DMS153 treated with DMSO at 0.1 percent for 48 hours (cell line): Measurements from ENCODE around the gene CCDC38.
"Not testable (repeated sequence)": the region's sequence is repeated elsewhere in the genome, so short reads cannot be mapped to it uniquely, and the experiment has no call there.

Source experiments
- DNase-seq: peaks from one replicate; lab custom pipeline; 2025; ENCODE audit not compliant: unreplicated experiment; lab: John Stamatoyannopoulos, UW

CCDC38 gene

DNA sequence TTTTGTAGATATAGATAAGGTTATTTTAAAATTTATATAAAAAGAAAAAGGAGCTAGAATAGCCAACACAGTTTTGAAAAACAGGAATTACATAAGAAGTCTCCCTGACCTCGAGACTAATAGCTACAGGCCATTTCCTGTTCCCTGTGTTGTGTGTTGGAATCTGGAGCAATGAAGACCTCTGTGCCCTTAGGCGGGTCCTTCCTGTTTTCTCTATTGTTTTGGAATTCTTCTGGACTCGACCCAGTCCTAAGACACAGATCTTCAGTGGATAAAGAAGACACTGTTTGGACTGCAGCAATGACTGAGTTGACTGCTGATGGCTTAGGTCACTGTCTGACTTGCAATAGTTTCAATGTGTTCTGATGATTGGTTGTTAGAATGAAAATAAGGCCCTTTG is 57.4 kb downstream of the CCDC38 start:
- DNase-seq, result no peak

GRCh38 chr12:95882873-95883272 is 59.5 kb downstream of the CCDC38 start:
- no peak for DNase-seq

DNA sequence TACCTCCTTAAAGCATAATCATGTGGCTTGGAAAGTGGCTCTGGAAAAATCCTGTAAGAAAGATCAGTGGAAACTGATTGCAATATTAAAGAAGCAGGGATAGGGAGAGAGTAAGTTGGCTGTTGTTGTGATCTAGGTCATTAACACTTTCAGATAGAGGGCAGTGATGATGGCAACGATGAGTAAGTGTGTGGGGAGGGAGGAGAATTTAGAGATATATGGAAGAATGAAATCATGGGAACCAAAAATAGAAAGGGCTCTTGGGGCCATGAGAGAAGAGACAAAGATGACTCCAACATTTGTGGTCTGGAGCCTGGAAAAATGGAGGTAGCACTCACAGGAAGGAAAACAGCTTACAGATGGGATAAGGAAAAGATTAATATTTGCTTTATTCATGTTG is 60.3 kb downstream of the CCDC38 start:
- no peak for DNase-seq

DNA sequence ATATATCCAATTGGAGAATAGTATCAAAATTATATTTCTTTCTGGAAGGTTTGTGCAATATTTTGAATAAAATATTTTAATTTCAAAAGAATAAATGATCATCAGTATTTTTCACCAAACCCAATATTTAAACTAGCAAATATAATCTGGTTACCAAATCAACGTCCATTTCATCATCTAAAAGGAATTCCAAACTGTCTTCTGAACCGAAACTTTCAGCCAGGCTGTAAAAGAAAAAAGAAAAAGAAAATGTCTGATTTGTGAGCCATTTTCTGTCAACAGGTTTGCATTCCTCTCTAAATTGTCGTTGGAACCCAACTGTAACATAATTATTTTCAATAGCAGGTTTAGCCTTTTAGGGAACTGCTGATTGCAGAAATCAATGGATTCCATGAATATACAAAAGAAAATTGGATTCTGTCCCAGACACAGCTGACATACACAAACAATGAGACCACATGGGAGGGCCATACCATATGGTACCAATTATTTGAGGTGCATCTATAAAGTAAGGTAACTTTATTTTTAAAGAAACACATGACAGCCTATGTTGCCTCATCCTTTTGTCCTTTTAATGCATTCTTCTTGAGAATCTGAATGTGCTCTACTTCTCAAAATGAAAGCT is 61.0 kb downstream of the CCDC38 start:
- DNase-seq, result no peak

GRCh38 chr12:95880895-95881294 is 61.5 kb downstream of the CCDC38 start:
- no peak for DNase-seq

DNA sequence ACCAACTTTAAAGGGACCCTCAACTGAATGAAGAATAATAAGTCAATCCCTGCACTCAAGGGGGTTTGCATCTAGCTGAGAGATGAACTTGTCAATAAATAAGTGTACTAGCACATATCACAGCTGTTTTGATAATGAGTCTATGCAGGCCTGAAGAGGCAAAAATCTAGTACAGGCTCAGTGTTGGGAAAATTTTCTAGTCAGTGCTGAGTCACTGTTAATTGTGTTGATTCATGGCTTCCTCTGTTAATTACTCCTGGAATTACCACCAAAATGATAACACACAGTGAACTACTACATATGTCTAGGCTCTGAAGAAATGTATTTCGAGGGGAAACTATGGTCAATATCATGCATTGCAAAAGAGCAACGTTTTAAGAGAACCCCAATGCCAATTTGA is 64.8 kb downstream of the CCDC38 start:
- DNase-seq, result no peak

DNA sequence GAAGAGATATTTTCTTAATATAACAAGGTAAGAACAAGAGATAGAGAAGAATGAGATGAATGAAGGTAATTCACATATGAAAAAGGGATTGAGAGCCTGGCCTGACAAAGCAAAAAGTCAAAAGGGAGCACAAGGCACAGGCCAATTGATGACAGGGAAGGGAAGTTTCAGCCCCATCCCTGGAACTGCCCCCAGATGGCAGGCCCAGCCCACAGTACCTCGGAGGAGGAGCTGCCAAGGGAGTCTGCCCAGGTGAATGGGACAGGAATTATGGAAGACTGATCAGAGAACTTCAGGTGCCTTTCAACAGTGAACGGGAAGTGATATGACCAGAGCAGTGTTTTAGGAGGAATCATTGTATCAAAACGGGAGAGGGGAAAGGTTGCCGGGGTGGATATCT is 68.0 kb downstream of the CCDC38 start:
- no peak for DNase-seq

- DNase-seq, result no peak
These were observed 71.5 kb downstream of the CCDC38 start for GRCh38 chr12:95870897-95871296.

DNA sequence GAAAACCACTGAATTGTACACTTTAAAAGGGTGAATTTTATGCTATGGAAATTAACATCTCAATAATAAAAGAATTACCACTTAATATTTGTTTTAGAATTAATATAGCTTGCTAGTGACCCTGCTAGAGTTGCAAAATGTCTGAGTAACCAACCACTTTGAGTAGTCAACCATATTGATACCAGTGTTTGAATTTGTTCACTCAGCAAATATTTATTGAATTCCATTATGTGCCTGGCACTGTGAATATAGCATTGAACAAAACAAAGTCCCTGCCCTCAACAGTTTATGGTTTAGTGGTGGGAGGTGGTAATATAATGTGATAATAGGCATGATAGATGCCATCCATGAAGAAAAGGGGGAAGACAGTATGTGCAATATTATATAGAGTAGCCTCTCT is 79.1 kb downstream of the CCDC38 start:
- no peak for DNase-seq

DNA sequence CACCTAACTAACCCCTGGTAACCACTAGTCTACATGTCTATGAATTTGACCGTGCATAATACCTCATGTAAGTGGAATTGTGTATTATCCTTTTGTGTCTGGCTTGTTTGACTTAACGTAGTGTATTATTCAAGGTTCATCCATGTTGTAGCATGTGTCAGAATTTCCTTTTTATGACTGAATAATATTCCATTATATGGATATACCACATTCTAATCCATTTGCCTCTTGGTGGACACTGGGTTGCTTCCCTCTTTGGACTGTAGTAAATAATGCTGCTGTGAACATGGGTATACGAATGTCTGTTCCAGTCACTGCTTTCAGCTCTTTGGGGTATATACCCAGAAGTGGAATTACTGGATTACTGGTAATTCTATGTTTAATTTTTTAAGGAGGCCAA is 80.4 kb downstream of the CCDC38 start:
- no peak for DNase-seq

GRCh38 chr12:95859947-95860850 is 82.2 kb downstream of the CCDC38 start:
- no peak for DNase-seq

DNA sequence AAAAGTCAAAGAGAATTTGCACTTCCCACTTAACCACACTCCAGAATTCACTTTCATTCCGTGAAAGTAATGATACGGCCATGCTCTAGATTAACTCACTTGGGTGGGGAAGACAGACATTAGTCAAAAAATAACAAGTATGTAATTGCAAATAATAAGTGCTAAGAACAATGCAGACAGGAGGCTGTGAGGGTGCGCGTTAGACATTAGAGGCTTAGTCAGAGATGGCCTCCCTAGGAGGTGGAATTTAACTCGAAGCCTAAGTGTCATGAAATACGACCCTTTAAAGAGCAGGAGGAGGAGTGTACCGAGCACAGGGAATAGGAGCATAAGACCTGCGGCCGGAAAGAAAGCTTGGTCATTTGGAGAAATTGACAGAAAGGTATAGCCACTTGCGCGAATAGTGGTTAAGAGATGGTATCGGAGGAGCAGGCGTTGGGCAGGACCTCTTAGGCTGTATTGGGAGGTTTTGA is 83.0 kb downstream of the CCDC38 start:
- no peak for DNase-seq

DNA sequence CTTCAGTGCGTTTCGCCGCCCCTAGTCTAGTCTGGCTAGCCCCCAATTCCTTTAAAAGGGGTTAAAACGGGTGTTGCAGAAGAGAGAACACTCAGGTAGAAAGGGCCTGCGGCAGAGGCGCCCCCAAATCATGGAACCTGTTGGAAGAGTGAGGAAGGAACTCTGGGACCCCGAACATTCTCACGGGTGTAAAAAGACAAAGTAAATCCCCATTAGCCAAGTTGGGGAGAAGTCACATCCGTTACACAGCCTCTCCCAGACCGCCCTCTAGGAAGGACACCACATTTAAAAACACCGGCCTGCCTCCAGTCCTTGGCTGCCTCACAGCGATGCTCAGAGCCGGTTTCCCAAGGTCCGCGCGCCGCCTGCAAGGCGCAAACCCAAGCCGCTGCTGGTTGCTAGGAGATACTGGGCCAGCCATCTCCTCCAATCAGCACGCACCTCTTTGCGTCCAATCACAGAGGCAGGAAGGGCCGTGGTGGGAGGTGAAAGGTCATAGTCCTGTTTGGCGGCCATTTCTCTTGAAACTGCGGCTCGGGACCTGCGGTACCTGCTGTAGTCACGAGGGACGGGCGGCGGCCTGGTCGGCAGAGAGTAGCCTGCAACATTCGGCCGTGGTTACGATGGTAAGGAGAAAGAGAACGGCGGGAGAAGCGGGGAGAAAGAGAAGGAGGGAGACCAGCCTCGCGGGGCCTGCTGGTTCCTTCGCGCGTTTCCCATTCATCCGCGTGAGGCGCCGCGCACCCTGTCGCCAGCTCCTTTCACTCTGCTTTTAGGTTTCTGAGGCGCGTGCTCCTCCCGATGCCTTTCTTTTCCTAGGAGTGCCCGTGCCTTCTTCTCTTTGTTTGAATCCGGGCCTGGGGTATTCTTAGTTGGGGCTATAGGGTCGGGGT is 83.7 kb downstream of the CCDC38 start, which contains the start of gene SNRPF:
TSS of gene SNRPF (plus strand) at position 502 of the 893 bp plus-strand sequence. CDS start at position 624, 122 bp downstream.
- peak; percentile 94 for DNase-seq

DNA sequence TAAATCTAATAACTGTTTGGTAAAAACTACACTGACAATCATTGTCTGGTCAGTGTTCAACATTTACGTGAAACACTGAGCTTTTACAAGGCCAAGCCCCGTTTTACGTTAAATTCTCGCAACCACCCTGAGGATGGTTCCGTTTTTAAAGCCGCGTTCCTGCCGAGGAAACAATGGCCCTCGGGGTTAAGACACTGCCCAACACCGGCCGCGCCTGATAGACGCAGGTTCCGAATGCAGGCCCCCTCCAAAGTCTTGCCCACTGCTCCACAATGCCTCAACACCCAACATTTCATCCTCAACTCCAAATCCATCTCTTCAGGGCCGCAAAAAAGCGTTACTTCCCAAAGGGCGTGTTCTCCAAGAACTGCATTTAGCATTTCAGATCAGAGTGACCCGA is 84.6 kb downstream of the CCDC38 start:
- no peak for DNase-seq

GRCh38 chr12:95857156-95857555 is 85.3 kb downstream of the CCDC38 start:
- no peak for DNase-seq

DNA sequence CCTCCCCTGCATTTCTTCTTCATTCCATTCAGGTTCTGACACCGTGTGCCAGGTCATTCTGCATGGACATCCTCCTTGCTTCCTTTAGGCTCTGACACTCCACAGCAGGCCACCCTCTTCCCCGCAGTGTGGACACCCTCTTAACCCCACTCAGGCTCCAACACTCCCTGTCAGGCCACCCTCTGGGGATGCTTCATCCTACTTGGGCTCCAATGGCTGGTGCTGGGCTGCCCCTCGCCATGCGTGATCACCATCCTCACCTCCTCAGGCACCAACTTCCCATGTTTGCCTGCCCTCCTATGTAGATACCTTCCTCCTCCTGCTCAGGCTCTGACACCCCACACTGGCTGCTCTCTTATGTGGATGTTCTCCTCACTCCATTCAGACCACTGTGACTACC is 90.3 kb downstream of the CCDC38 start:
- DNase-seq, result no peak

DNA sequence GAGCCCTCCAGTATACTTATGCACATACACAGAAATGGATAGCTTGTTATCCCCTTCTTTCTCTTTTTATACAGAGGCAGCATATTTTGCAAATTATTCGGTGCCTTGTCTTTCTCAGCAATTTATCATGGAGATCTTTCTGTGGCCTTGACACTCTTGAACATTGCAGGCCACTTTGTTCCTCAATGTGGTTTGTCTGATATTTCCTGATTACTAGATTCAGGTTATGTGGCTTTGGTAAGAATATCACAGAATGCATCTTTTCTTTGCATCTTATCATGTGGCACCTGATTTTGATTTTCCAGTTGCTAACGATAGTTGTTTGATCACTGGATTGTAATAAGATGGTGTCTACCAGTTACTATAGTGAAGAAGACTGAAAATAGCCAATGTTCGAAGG is 90.8 kb downstream of the CCDC38 start:
- no peak for DNase-seq

GRCh38 chr12:95848575-95849388 is 93.6 kb downstream of the CCDC38 start:
- no peak for DNase-seq

GRCh38 chr12:95842426-95842825 is 100.0 kb downstream of the CCDC38 start:
- not testable (repeated sequence) for DNase-seq

GRCh38 chr12:95838125-95838524 is 104.3 kb downstream of the CCDC38 start:
- no peak for DNase-seq
